ENCODE measurements around the gene KDM2A. TPM values are rescaled to one million over a fixed set of nuclear protein-coding genes. Genes with fewer than 3 reads are reported as not detected.

Gene KDM2A
- total and polyA plus RNA-seq, 2 of the 13 experiments (the other 11 are each of a cell fraction or from before 2014, with no cell fraction given) = 31.3 to 31.4 TPM

DNA sequence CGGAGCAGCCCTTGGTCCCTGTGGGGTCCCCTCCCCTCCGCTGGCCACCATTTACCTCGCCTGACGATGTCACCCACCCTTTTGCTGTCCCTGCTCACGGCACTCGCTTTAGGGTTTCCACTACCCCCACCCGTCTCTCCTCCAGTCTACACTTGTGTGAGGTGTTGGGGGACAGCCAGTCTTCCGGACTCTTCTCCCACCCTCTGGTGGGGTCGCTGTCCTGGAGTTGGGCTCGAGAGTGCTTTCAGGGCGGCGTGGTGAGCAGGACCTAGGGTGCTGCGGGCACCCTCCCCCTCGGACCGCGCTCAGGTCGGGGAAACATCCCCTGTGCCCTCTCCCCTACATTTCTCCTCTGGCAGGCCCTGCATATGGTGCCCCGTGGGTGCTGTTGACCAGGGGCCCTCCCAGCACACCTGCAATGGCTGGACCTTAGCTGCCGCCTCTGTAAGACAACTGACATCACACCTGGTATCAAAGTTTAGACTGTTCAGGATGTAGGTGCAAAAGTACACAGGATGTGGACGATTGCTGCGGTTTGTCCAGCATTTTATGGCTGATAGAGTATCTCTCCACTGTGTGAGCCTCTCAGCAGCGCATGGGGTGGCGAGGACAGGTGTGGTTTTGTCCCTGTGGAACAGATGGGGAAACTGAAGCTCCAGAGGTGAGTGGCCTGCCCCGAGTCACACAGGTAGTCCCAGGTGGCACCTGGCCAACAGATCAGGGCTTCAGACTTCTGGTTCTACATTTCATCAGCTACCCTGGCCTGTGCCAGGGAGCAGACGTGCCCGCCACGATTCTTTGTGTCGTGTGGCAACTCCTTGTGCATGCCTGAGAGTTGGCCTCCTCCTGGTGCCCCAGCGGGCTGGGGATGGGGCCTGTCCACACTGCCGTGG is 148.4 kb downstream of the KDM2A start (continued):
- TF ChIP-seq TEAD3 (CRISPR knock-in tag; optimal IDR thresholded peaks at IDR 0.05; ENCODE audit: borderline replicate concordance) = peak; percentile 37
- TF ChIP-seq SPEN (CRISPR knock-in tag; IDR thresholded peaks at IDR 0.05; ENCODE audit: low read depth) = 0 out of 2 replicates have a peak, but pooled peaks have one; percentile 24
- TF ChIP-seq MED1 (CRISPR knock-in tag; IDR thresholded peaks at IDR 0.05) = peak; percentile 75; the same call in 1 of the 2 replicates
- TF ChIP-seq CC2D1A (CRISPR knock-in tag; IDR thresholded peaks at IDR 0.05) = no peak
- no peak for TF ChIP-seq LCORL (IDR thresholded peaks at IDR 0.05)
- TF ChIP-seq LCORL (CRISPR knock-in tag; IDR thresholded peaks at IDR 0.05) = peak; percentile 62
- 0 out of 2 replicates have a peak, but pooled peaks have one; percentile 3 for TF ChIP-seq ZMYM3 (CRISPR knock-in tag; IDR thresholded peaks at IDR 0.05)
- peak; percentile 36; the same call in 1 of the 2 replicates for TF ChIP-seq TBX3 (IDR thresholded peaks at IDR 0.05; ENCODE audit: borderline replicate concordance)
- TF ChIP-seq ZEB1 (IDR thresholded peaks at IDR 0.05; ENCODE audit: insufficient replicate concordance, low read depth) = peak; percentile 85
- TF ChIP-seq ZNF430 (CRISPR knock-in tag; IDR thresholded peaks at IDR 0.05) = no peak
- peak; percentile 92 for TF ChIP-seq SAP130 (CRISPR knock-in tag; IDR thresholded peaks at IDR 0.05; ENCODE audit: low read depth)
- peak; percentile 67 for TF ChIP-seq HDAC1 (CRISPR knock-in tag; IDR thresholded peaks at IDR 0.05)
- peak; percentile 70 for TF ChIP-seq AGO2 (optimal IDR thresholded peaks at IDR 0.05; ENCODE audit: low read depth, low read length)
- TF ChIP-seq ZBTB38 (CRISPR knock-in tag; IDR thresholded peaks at IDR 0.05) = peak; percentile 64; the same call in 1 of the 2 replicates
- TF ChIP-seq ZNF234 (CRISPR knock-in tag; conservative IDR thresholded peaks at IDR 0.05) = no peak
- TF ChIP-seq, protein P1, sequence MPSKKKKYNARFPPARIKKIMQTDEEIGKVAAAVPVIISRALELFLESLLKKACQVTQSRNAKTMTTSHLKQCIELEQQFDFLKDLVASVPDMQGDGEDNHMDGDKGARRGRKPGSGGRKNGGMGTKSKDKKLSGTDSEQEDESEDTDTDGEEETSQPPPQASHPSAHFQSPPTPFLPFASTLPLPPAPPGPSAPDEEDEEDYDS (CRISPR knock-in tag; IDR thresholded peaks at IDR 0.05) = 0 out of 2 replicates have a peak, but pooled peaks have one; percentile 19
- peak; percentile 35; the same call in 1 of the 2 replicates for TF ChIP-seq ZNF556 (CRISPR knock-in tag; IDR thresholded peaks at IDR 0.05; ENCODE audit: borderline replicate concordance)
- TF ChIP-seq, protein P2, sequence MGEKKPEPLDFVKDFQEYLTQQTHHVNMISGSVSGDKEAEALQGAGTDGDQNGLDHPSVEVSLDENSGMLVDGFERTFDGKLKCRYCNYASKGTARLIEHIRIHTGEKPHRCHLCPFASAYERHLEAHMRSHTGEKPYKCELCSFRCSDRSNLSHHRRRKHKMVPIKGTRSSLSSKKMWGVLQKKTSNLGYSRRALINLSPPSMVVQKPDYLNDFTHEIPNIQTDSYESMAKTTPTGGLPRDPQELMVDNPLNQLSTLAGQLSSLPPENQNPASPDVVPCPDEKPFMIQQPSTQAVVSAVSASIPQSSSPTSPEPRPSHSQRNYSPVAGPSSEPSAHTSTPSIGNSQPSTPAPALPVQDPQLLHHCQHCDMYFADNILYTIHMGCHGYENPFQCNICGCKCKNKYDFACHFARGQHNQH (CRISPR knock-in tag; IDR thresholded peaks at IDR 0.05) = peak; percentile 13; the same call in 1 of the 2 replicates
- no peak for TF ChIP-seq SMAD1 (CRISPR knock-in tag; IDR thresholded peaks at IDR 0.05; ENCODE audit: borderline replicate concordance, low read depth)
- no peak for TF ChIP-seq ZNF44 (CRISPR knock-in tag; IDR thresholded peaks at IDR 0.05)
- no peak for TF ChIP-seq PAX8 (CRISPR knock-in tag; IDR thresholded peaks at IDR 0.05; ENCODE audit: borderline replicate concordance)
- TF ChIP-seq HHEX (CRISPR knock-in tag; IDR thresholded peaks at IDR 0.05) = 0 out of 2 replicates have a peak, but pooled peaks have one; percentile 42
- TF ChIP-seq ZSCAN21 (CRISPR knock-in tag; IDR thresholded peaks at IDR 0.05; ENCODE audit: borderline replicate concordance) = peak; percentile 30; the same call in 1 of the 2 replicates
- TF ChIP-seq, protein P3, sequence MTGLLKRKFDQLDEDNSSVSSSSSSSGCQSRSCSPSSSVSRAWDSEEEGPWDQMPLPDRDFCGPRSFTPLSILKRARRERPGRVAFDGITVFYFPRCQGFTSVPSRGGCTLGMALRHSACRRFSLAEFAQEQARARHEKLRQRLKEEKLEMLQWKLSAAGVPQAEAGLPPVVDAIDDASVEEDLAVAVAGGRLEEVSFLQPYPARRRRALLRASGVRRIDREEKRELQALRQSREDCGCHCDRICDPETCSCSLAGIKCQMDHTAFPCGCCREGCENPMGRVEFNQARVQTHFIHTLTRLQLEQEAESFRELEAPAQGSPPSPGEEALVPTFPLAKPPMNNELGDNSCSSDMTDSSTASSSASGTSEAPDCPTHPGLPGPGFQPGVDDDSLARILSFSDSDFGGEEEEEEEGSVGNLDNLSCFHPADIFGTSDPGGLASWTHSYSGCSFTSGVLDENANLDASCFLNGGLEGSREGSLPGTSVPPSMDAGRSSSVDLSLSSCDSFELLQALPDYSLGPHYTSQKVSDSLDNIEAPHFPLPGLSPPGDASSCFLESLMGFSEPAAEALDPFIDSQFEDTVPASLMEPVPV (CRISPR knock-in tag; IDR thresholded peaks at IDR 0.05) = 0 out of 2 replicates have a peak, but pooled peaks have one; percentile 45
- 0 out of 2 replicates have a peak, but pooled peaks have one; percentile 17 for TF ChIP-seq PITX1 (CRISPR knock-in tag; IDR thresholded peaks at IDR 0.05)
- TF ChIP-seq, protein P4, sequence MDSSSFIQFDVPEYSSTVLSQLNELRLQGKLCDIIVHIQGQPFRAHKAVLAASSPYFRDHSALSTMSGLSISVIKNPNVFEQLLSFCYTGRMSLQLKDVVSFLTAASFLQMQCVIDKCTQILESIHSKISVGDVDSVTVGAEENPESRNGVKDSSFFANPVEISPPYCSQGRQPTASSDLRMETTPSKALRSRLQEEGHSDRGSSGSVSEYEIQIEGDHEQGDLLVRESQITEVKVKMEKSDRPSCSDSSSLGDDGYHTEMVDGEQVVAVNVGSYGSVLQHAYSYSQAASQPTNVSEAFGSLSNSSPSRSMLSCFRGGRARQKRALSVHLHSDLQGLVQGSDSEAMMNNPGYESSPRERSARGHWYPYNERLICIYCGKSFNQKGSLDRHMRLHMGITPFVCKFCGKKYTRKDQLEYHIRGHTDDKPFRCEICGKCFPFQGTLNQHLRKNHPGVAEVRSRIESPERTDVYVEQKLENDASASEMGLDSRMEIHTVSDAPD (CRISPR knock-in tag; IDR thresholded peaks at IDR 0.05) = 0 out of 2 replicates have a peak, but pooled peaks have one; percentile 18
